CD1c-positive myeloid dendritic cell (primary cell): ENCODE data around the gene NUAK1.
A peak's percentile ranks its signal among the peaks of the same experiment; 100 is the strongest.
"Not testable (repeated sequence)": the region's sequence is repeated elsewhere in the genome, so short reads cannot be mapped to it uniquely, and the experiment has no call there.

Experiments used
- DNase-seq: peaks from one replicate; pipeline ENCODE4 v3.0.0-alpha.2; 2016; ENCODE audit errors: extremely low spot score

NUAK1 gene

GRCh38 chr12:106146987-106147386 is 8.2 kb upstream of the NUAK1 start:
- no peak for DNase-seq

- no peak for DNase-seq
Measured at GRCh38 chr12:106145539-106146447, 7.0 kb upstream of the NUAK1 start.

GRCh38 chr12:106144847-106145246 is 6.1 kb upstream of the NUAK1 start:
- no peak for DNase-seq

- DNase-seq: no peak
Measured at GRCh38 chr12:106142591-106143261, 4.0 kb upstream of the NUAK1 start.

GRCh38 chr12:106141920-106142319 is 3.2 kb upstream of the NUAK1 start:
- not testable (repeated sequence) for DNase-seq

- no peak for DNase-seq
Measured at GRCh38 chr12:106141452-106141851, 2.7 kb upstream of the NUAK1 start.

GRCh38 chr12:106141003-106141402 is 2.2 kb upstream of the NUAK1 start:
- DNase-seq: no peak

GRCh38 chr12:106140223-106140986 is 1.7 kb upstream of the NUAK1 start:
- no peak for DNase-seq

GRCh38 chr12:106139422-106140171 is 843 bp upstream of the NUAK1 start:
- DNase-seq: peak; percentile 4

GRCh38 chr12:106138357-106138632 is 459 bp downstream of the NUAK1 start:
- DNase-seq: no peak

- DNase-seq: no peak
Measured at GRCh38 chr12:106137530-106138356, 1.0 kb downstream of the NUAK1 start.

- DNase-seq: peak; percentile 81
Measured at GRCh38 chr12:106136263-106136662, 2.5 kb downstream of the NUAK1 start.

GRCh38 chr12:106135781-106136180 is 3.0 kb downstream of the NUAK1 start:
- DNase-seq: no peak

GRCh38 chr12:106135075-106135474 is 3.7 kb downstream of the NUAK1 start:
- DNase-seq: no peak

- no peak for DNase-seq
Measured at GRCh38 chr12:106134294-106134949, 4.3 kb downstream of the NUAK1 start.

GRCh38 chr12:106133136-106134087 is 5.3 kb downstream of the NUAK1 start:
- DNase-seq: no peak

GRCh38 chr12:106132175-106133135 is 6.3 kb downstream of the NUAK1 start:
- DNase-seq: no peak

GRCh38 chr12:106131676-106132075 is 7.1 kb downstream of the NUAK1 start:
- DNase-seq: no peak
